HepG2 (cell line): ENCODE results near the gene ERMP1. TPM values are rescaled to one million over a fixed set of nuclear protein-coding genes. Genes with fewer than 3 reads are reported as not detected.

Experiments used
- ATF3 ChIP-seq: sonication (generic); formaldehyde crosslinking; IDR thresholded peaks from 2 replicates; pipeline ENCODE4 v1.4.0; 2020; ENCODE audit warnings: missing genetic modification reagents
- BCL3 ChIP-seq: sonication (generic); formaldehyde crosslinking; IDR thresholded peaks from 2 replicates; pipeline ENCODE4 v1.5.1; 2020; ENCODE audit warnings: mild to moderate bottlenecking, missing genetic modification reagents, moderate library complexity
- CBFB ChIP-seq: sonication (generic); formaldehyde crosslinking; IDR thresholded peaks from 2 replicates; pipeline ENCODE4 v1.4.0; 2020; ENCODE audit warnings: missing genetic modification reagents
- CTCF ChIP-seq: sonication (generic); formaldehyde crosslinking; IDR thresholded peaks from 2 replicates; pipeline ENCODE4 v1.5.0; 2020; ENCODE audit warnings: mild to moderate bottlenecking, missing genetic modification reagents, moderate library complexity
- HHEX ChIP-seq: IDR thresholded peaks from 2 replicates; pipeline ENCODE4 v1.6.1; 2016; ENCODE audit warnings: control low read depth
- NFIC ChIP-seq: IDR thresholded peaks from 2 replicates; pipeline ENCODE4 v1.6.1; 2012; ENCODE audit warnings: mild to moderate bottlenecking, low read length, inconsistent platforms
- RBM22 ChIP-seq: fragments of 200-400 bp; formaldehyde crosslinking; optimal IDR thresholded peaks from 2 replicates; pipeline ENCODE3; 2017; ENCODE audit warnings: mild to moderate bottlenecking, low read length, moderate library complexity
- SYNCRIP ChIP-seq: fragments of 200-400 bp; formaldehyde crosslinking; IDR thresholded peaks from 2 replicates; pipeline ENCODE4 v1.6.1; 2018; ENCODE audit warnings: mild to moderate bottlenecking, low read depth, low read length; ENCODE audit not compliant: insufficient read depth
- TAF1 ChIP-seq: sonication (generic); formaldehyde crosslinking; IDR thresholded peaks from 2 replicates; pipeline ENCODE4 v1.4.0; 2020; ENCODE audit warnings: missing genetic modification reagents
- TRAFD1 ChIP-seq: sonication (generic); formaldehyde crosslinking; IDR thresholded peaks from 2 replicates; pipeline ENCODE4 v1.5.1; 2020; ENCODE audit warnings: missing genetic modification reagents, mild to moderate bottlenecking, borderline replicate concordance
- ZEB1 ChIP-seq: IDR thresholded peaks from 2 replicates; pipeline ENCODE4 v1.6.1; 2012; ENCODE audit warnings: mild to moderate bottlenecking, low read depth, inconsistent platforms; ENCODE audit not compliant: insufficient replicate concordance
- ZHX2 ChIP-seq, 2 experiments: sonication (generic) in 1 of 2; formaldehyde crosslinking in 1 of 2; IDR thresholded peaks; 2 replicates each; pipeline versions ENCODE4 v1.6.1 to v1.9.0; 2014 to 2022; ENCODE audit warnings: antibody characterized with exemption in 1 of 2, borderline replicate concordance in 1 of 2, inconsistent platforms in 1 of 2, low read depth in 1 of 2, missing genetic modification reagents in 1 of 2
- ZNF274 ChIP-seq: sonication (generic); formaldehyde crosslinking; IDR thresholded peaks from 2 replicates; pipeline ENCODE4 v1.5.1; 2020; ENCODE audit warnings: mild to moderate bottlenecking, missing genetic modification reagents
- ZNF563 ChIP-seq: sonication (generic); formaldehyde crosslinking; IDR thresholded peaks from 2 replicates; pipeline ENCODE4 v1.8.0; 2022; ENCODE audit warnings: mild to moderate bottlenecking, moderate library complexity, missing genetic modification reagents
- ZNF670 ChIP-seq: sonication (generic); formaldehyde crosslinking; IDR thresholded peaks from 2 replicates; pipeline ENCODE4 v1.8.0; 2022; ENCODE audit warnings: mild to moderate bottlenecking, missing genetic modification reagents, borderline replicate concordance
- ZNF672 ChIP-seq: sonication (generic); formaldehyde crosslinking; IDR thresholded peaks from 2 replicates; pipeline ENCODE4 v1.8.1; 2022; ENCODE audit warnings: missing genetic modification reagents
- polyA plus RNA-seq, 8 experiments: library from polyadenylated mRNA; depleted of rRNA in 3 of 8; stranded (reverse) in 7 of 8; unstranded in 1 of 8; fragments of >200 nt; fragmentation: Illumina TruSeq in 4 of 8; extraction: Trizol in 4 of 8; gene quantifications; 2 replicates each; pipeline versions ENCODE4 v1.2.1 to v1.2.3, GENCODE V29; 2011 to 2016; ENCODE audit warnings: low read depth in 4 of 8, missing spikeins in 1 of 8, mixed read lengths in 1 of 8; ENCODE audit not compliant: insufficient read depth in 1 of 8
- total RNA-seq, 5 experiments: library from RNA; depleted of rRNA; stranded (reverse); fragments of >200 nt; fragmentation: Illumina TruSeq; extraction: Trizol; gene quantifications; 2 replicates each; pipeline ENCODE4 v1.2.3, GENCODE V29; 2016; ENCODE audit warnings: low read depth in 1 of 5

ERMP1 gene
- total and polyA plus RNA-seq, 2 of the 13 experiments (the other 11 are each of a cell fraction or from before 2014, with no cell fraction given) = 40.9 to 65.4 TPM

GRCh38 chr9:5843794-5844471 is 11.0 kb upstream of the ERMP1 start (continued):
- TF ChIP-seq ZNF274 (CRISPR knock-in tag) = no peak
- no peak for TF ChIP-seq CBFB (CRISPR knock-in tag)
- no peak for TF ChIP-seq ZHX2 (IDR thresholded peaks at IDR 0.05; ENCODE audit: low read depth)
- no peak for TF ChIP-seq ZHX2 (CRISPR knock-in tag; IDR thresholded peaks at IDR 0.05; ENCODE audit: borderline replicate concordance)
- no peak for TF ChIP-seq RBM22
- TF ChIP-seq ZNF563 (CRISPR knock-in tag) = no peak
- peak; percentile 67 for TF ChIP-seq NFIC
- peak; percentile 42; the same call in 1 of the 2 replicates for TF ChIP-seq TAF1 (CRISPR knock-in tag)
- no peak for TF ChIP-seq ZEB1
- no peak for TF ChIP-seq HHEX (CRISPR knock-in tag)
- TF ChIP-seq ZNF670 (CRISPR knock-in tag) = no peak
- no peak for TF ChIP-seq ATF3 (CRISPR knock-in tag)
- TF ChIP-seq ZNF672 (CRISPR knock-in tag) = no peak
- no peak for TF ChIP-seq TRAFD1 (CRISPR knock-in tag)
- TF ChIP-seq CTCF (CRISPR knock-in tag) = peak; percentile 34; the same call in 1 of the 2 replicates
- no peak for TF ChIP-seq SYNCRIP
- TF ChIP-seq BCL3 (CRISPR knock-in tag) = no peak
